ENCODE measurements around the gene AIFM3.

The AIFM3 gene

DNA sequence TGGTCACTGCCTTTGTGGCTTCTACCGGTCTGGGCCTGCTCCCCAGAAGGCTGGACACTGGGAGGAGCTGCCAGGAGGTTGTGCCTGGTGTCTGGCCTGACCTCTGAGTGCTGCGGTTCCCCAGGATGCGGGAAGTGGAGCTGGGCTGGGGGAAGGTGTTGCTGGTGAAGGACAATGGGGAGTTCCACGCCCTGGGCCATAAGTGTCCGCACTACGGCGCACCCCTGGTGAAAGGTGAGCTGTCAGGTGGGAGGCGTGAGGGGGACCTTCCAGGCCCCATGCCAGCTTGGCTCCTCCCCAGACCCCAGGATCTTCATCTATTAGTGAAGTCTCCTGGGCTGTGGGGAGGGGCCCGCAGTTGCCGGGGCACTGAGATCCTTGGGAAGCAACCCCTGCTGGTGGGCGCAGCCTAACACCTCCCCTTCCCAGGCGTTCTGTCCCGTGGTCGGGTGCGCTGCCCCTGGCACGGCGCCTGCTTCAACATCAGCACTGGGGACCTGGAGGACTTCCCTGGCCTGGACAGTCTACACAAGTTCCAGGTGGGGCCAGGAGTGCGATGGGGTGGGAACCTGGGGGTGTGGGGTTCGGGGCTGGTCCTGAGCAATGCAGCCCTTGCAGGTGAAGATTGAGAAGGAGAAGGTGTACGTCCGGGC lies 6.7 kb downstream of the AIFM3 start:
- Histone ChIP-seq H3K79me2 (ENCODE audit: insufficient read depth, low read length) (no peaks in the 10 kb centered on the region), H2AFZ (ENCODE audit: low read depth, low read length) (no peak overlapping the region), H4K20me1 (ENCODE audit: insufficient read depth, low read length) (no peaks in the 10 kb centered on the region; the same call in 1 of the 2 replicates), H3K9me3 (ENCODE audit: insufficient read depth, low read length, severe bottlenecking) (peaks cover 4% of the 10 kb centered on the region), H3K4me3 (ENCODE audit: low read depth in 1 of 2, low read length in 2 of 2) (no peak overlapping the region), H3K9ac (ENCODE audit: low read depth, low read length) (no peak overlapping the region), H3K27me3 (ENCODE audit: insufficient read depth, low read length, poor library complexity) (no peaks in the 10 kb centered on the region), H3K27ac (ENCODE audit: low read length) (no peak overlapping the region), H3K36me3 (ENCODE audit: insufficient read depth, low read length) (no peaks in the 10 kb centered on the region), H3K4me1 (ENCODE audit: insufficient read depth, low read length) (no peaks in the 10 kb centered on the region), H3K4me2 (ENCODE audit: insufficient read depth, low read length) (no peak overlapping the region)
- DNase-seq (no peak), ATAC-seq (ENCODE audit: insufficient read depth, low read depth) (no peak)
- TF ChIP-seq, protein P1, sequence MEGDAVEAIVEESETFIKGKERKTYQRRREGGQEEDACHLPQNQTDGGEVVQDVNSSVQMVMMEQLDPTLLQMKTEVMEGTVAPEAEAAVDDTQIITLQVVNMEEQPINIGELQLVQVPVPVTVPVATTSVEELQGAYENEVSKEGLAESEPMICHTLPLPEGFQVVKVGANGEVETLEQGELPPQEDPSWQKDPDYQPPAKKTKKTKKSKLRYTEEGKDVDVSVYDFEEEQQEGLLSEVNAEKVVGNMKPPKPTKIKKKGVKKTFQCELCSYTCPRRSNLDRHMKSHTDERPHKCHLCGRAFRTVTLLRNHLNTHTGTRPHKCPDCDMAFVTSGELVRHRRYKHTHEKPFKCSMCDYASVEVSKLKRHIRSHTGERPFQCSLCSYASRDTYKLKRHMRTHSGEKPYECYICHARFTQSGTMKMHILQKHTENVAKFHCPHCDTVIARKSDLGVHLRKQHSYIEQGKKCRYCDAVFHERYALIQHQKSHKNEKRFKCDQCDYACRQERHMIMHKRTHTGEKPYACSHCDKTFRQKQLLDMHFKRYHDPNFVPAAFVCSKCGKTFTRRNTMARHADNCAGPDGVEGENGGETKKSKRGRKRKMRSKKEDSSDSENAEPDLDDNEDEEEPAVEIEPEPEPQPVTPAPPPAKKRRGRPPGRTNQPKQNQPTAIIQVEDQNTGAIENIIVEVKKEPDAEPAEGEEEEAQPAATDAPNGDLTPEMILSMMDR (IDR thresholded peaks at IDR 0.05; ENCODE audit: borderline replicate concordance, extremely low read depth, low read length, poor library complexity, severe bottlenecking), result no peak
- no peak for TF ChIP-seq EZH2 (IDR thresholded peaks at IDR 0.05; ENCODE audit: borderline replicate concordance, low read depth, low read length, severe bottlenecking)

DNA sequence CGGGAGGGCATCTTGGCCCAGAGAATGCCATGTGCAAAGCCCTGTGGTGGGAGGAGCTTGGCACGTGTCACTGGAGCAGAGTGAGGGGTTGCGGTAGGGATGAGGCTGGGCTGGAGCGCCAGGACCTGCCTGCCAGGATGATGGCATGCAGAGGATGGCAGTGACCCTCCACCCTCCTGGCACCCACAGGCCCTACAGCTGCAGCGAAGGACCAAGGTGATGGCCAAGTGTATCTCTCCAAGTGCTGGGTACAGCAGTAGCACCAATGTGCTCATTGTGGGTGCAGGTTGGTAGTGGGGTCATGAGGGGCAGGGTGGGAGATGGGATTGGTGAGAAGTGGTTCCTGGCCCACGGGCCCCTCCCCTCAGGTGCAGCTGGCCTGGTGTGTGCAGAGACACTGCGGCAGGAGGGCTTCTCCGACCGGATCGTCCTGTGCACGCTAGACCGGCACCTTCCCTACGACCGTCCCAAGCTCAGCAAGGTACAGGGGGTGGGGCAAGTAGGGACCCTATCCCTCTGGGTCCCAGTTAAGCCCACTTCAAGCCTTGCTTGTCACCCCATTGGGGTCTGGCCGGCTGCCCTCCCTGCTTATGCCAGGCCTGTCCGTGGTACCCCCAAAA lies 7.4 kb downstream of the AIFM3 start:
- H3K27me3 ChIP-seq (ENCODE audit: insufficient read depth, low read length, poor library complexity), result no peaks in the 10 kb centered on the region
- no peak for TF ChIP-seq EZH2 (IDR thresholded peaks at IDR 0.05; ENCODE audit: borderline replicate concordance, low read depth, low read length, severe bottlenecking)
- TF ChIP-seq, protein P1 (IDR thresholded peaks at IDR 0.05; ENCODE audit: borderline replicate concordance, extremely low read depth, low read length, poor library complexity, severe bottlenecking), result no peak
- no peak overlapping the region for H3K9ac ChIP-seq (ENCODE audit: low read depth, low read length)
- H3K4me2 ChIP-seq (ENCODE audit: insufficient read depth, low read length), result no peak overlapping the region
- DNase-seq (no peak), ATAC-seq (ENCODE audit: insufficient read depth, low read depth) (no peak)
- H3K36me3 ChIP-seq (ENCODE audit: insufficient read depth, low read length), result no peaks in the 10 kb centered on the region
- H4K20me1 ChIP-seq (ENCODE audit: insufficient read depth, low read length), result no peaks in the 10 kb centered on the region; the same call in 1 of the 2 replicates
- H3K9me3 ChIP-seq (ENCODE audit: insufficient read depth, low read length, severe bottlenecking), result peaks cover 5% of the 10 kb centered on the region
- H3K79me2 ChIP-seq (ENCODE audit: insufficient read depth, low read length), result no peaks in the 10 kb centered on the region
- no peaks in the 10 kb centered on the region for H3K4me1 ChIP-seq (ENCODE audit: insufficient read depth, low read length)
- H3K27ac ChIP-seq (ENCODE audit: low read length), result no peak overlapping the region
- H3K4me3 ChIP-seq (ENCODE audit: low read depth in 1 of 2, low read length in 2 of 2), result no peak overlapping the region
- H2AFZ ChIP-seq (ENCODE audit: low read depth, low read length), result no peak overlapping the region

DNA sequence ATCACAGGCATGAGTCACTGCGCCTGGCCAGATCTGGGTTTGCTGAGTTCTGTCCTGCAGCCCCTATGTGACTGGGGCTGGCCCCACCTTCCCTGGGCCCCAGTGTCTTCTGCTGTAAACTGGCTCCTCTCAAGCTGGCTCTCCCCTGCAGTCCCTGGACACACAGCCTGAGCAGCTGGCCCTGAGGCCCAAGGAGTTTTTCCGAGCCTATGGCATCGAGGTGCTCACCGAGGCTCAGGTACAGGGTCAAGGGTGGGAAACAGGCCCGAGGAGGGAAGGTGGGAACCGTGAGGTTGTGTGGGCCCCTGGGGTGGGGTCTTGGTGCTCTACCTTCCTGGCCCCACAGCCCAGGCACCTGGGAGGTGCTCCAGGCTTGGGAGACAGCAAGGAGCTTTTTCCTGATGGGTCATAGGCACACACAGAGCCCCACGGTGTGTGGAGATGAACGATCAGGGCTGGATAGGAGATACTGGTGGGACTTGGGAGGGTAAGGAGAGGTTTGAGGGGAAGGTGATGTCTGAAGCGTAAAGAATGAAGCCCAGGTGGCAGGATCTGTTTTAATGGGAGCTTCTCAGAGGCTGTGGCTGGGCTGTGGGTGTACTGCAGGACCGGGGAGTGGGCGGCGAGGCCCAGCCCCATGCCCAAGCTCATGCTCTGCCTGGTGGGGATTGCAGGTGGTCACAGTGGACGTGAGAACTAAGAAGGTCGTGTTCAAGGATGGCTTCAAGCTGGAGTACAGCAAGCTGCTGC lies 8.7 kb downstream of the AIFM3 start:
- Histone ChIP-seq H3K36me3 (ENCODE audit: insufficient read depth, low read length) (no peaks in the 10 kb centered on the region), H3K4me2 (ENCODE audit: insufficient read depth, low read length) (no peak overlapping the region), H3K9ac (ENCODE audit: low read depth, low read length) (no peak overlapping the region), H3K79me2 (ENCODE audit: insufficient read depth, low read length) (no peaks in the 10 kb centered on the region), H3K4me3 (ENCODE audit: low read depth in 1 of 2, low read length in 2 of 2) (no peak overlapping the region), H3K4me1 (ENCODE audit: insufficient read depth, low read length) (peaks cover 2% of the 10 kb centered on the region), H2AFZ (ENCODE audit: low read depth, low read length) (no peak overlapping the region), H3K27me3 (ENCODE audit: insufficient read depth, low read length, poor library complexity) (no peaks in the 10 kb centered on the region), H3K9me3 (ENCODE audit: insufficient read depth, low read length, severe bottlenecking) (peaks cover 5% of the 10 kb centered on the region), H4K20me1 (ENCODE audit: insufficient read depth, low read length) (no peaks in the 10 kb centered on the region; the same call in 1 of the 2 replicates), H3K27ac (ENCODE audit: low read length) (no peak overlapping the region)
- no peak for DNase-seq
- ATAC-seq (ENCODE audit: insufficient read depth, low read depth), result no peak
- TF ChIP-seq, protein P1 (IDR thresholded peaks at IDR 0.05; ENCODE audit: borderline replicate concordance, extremely low read depth, low read length, poor library complexity, severe bottlenecking), result no peak
- no peak for TF ChIP-seq EZH2 (IDR thresholded peaks at IDR 0.05; ENCODE audit: borderline replicate concordance, low read depth, low read length, severe bottlenecking)
